ENCODE data around the gene PPP2R5A.

PPP2R5A gene

GRCh38 chr1:212359794-212360479 is 74.7 kb downstream of the PPP2R5A start:
- Histone ChIP-seq H3K79me2 (ENCODE audit: low read length) (no peaks in the 10 kb centered on the region), H3K9me3 (replicated peaks; ENCODE audit: insufficient read depth, low read length) (no peaks in the 10 kb centered on the region), H3K27me3 (replicated peaks; ENCODE audit: insufficient read depth, low read length) (no peaks in the 10 kb centered on the region), H3F3A (ENCODE audit: insufficient read depth, low read length) (no peaks in the 10 kb centered on the region), H3K36me3 (replicated peaks; ENCODE audit: insufficient read depth, low read length) (0 out of 2 replicates have a peak, but pooled peaks cover 2% of the 10 kb centered on the region), H3K9me2 (replicated peaks; ENCODE audit: insufficient read depth, low read length) (no peaks in the 10 kb centered on the region), H3K4me2 (ENCODE audit: low read depth, low read length) (no peak overlapping the region), H3K4me1 (ENCODE audit: low read length) (no peaks in the 10 kb centered on the region), H3K4me3 (ENCODE audit: low read length) (no peak overlapping the region), H4K20me1 (ENCODE audit: insufficient read depth, low read length) (no peaks in the 10 kb centered on the region), H3K27ac (ENCODE audit: low read length) (no peak overlapping the region), H2AFZ (ENCODE audit: low read length) (no peak overlapping the region), H3K9ac (ENCODE audit: low read length) (no peak overlapping the region)
- no peak for DNase-seq
- TF ChIP-seq EZH2 (optimal IDR thresholded peaks at IDR 0.05; ENCODE audit: low read depth, low read length) = no peak
- TF ChIP-seq CTCF (IDR thresholded peaks at IDR 0.05; ENCODE audit: low read length) = no peak
- TF ChIP-seq EZH2phosphoT487 (IDR thresholded peaks at IDR 0.05; ENCODE audit: low read length) = no peak

GRCh38 chr1:212364985-212365384 is 79.8 kb downstream of the PPP2R5A start:
- Histone ChIP-seq H4K20me1 (ENCODE audit: insufficient read depth, low read length) (no peaks in the 10 kb centered on the region), H2AFZ (ENCODE audit: low read length) (no peak overlapping the region), H3K9ac (ENCODE audit: low read length) (no peak overlapping the region), H3K4me3 (ENCODE audit: low read length) (no peak overlapping the region), H3K27me3 (replicated peaks; ENCODE audit: insufficient read depth, low read length) (no peaks in the 10 kb centered on the region), H3K4me1 (ENCODE audit: low read length) (no peaks in the 10 kb centered on the region), H3K79me2 (ENCODE audit: low read length) (no peaks in the 10 kb centered on the region), H3K4me2 (ENCODE audit: low read depth, low read length) (no peak overlapping the region), H3K27ac (ENCODE audit: low read length) (no peak overlapping the region), H3K9me2 (replicated peaks; ENCODE audit: insufficient read depth, low read length) (no peaks in the 10 kb centered on the region), H3F3A (ENCODE audit: insufficient read depth, low read length) (no peaks in the 10 kb centered on the region), H3K36me3 (replicated peaks; ENCODE audit: insufficient read depth, low read length) (no peaks in the 10 kb centered on the region), H3K9me3 (replicated peaks; ENCODE audit: insufficient read depth, low read length) (no peaks in the 10 kb centered on the region)
- DNase-seq = no peak
- TF ChIP-seq CTCF (IDR thresholded peaks at IDR 0.05; ENCODE audit: low read length) = no peak
- no peak for TF ChIP-seq EZH2phosphoT487 (IDR thresholded peaks at IDR 0.05; ENCODE audit: low read length)
- no peak for TF ChIP-seq EZH2 (optimal IDR thresholded peaks at IDR 0.05; ENCODE audit: low read depth, low read length)

- no peak for DNase-seq
- no peaks in the 10 kb centered on the region for H3F3A ChIP-seq (ENCODE audit: insufficient read depth, low read length)
These were observed 81.7 kb downstream of the PPP2R5A start for GRCh38 chr1:212366901-212367300.

More at GRCh38 chr1:212366901-212367300, 81.7 kb downstream of the PPP2R5A start:
- no peaks in the 10 kb centered on the region for H3K79me2 ChIP-seq (ENCODE audit: low read length)
- no peak overlapping the region for H3K4me2 ChIP-seq (ENCODE audit: low read depth, low read length)
- no peaks in the 10 kb centered on the region for H4K20me1 ChIP-seq (ENCODE audit: insufficient read depth, low read length)
- no peaks in the 10 kb centered on the region for H3K27me3 ChIP-seq (replicated peaks; ENCODE audit: insufficient read depth, low read length)
- TF ChIP-seq EZH2 (optimal IDR thresholded peaks at IDR 0.05; ENCODE audit: low read depth, low read length) (no peak), EZH2phosphoT487 (IDR thresholded peaks at IDR 0.05; ENCODE audit: low read length) (no peak), CTCF (IDR thresholded peaks at IDR 0.05; ENCODE audit: low read length) (no peak)
- no peak overlapping the region for H3K9ac ChIP-seq (ENCODE audit: low read length)
- H3K4me3 ChIP-seq (ENCODE audit: low read length) = no peak overlapping the region
- no peaks in the 10 kb centered on the region for H3K36me3 ChIP-seq (replicated peaks; ENCODE audit: insufficient read depth, low read length)
- no peaks in the 10 kb centered on the region for H3K9me3 ChIP-seq (replicated peaks; ENCODE audit: insufficient read depth, low read length)
- H3K9me2 ChIP-seq (replicated peaks; ENCODE audit: insufficient read depth, low read length) = no peaks in the 10 kb centered on the region
- H2AFZ ChIP-seq (ENCODE audit: low read length) = no peak overlapping the region
- no peaks in the 10 kb centered on the region for H3K4me1 ChIP-seq (ENCODE audit: low read length)
- no peak overlapping the region for H3K27ac ChIP-seq (ENCODE audit: low read length)
